Measurements from ENCODE around the gene SCN11A. TPM values are rescaled to one million over a fixed set of nuclear protein-coding genes. Genes with fewer than 3 reads are reported as not detected.

Gene SCN11A
- total RNA-seq, 1 experiment from 2014 or later = 0.05 TPM

DNA sequence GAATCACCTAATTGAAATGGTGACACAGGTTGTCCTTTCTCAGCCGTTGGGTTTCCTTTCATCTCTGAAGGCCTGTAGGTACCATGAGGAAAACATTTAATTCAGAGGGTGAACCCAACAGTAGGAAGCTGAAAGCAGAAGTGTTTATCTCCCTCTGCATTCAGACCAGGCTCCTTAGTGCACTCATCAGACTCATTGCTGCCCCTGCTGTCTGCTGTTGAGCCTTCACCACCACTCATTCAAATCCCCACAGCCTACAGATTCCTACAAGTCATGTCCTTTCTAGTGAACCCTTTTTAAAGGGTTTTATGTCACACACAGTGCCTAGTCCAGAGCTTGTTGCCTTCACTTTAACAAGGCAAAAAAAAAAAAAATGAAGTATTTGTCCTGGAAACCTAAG lies 13.5 kb upstream of the SCN11A start:
- ChIA-PET RAD21 (ENCODE audit: low non-redundant PET in 1 of 2, low total read pairs in 2 of 2, uncharacterized antibody in 2 of 2, unreplicated experiment in 2 of 2) (no interaction called here), CTCF (interaction anchor here (1.2 kb wide), 1 partner anchor 65 kb away, joined by 3 read pairs; no protein-coding TSS in a partner anchor), POLR2A (no interaction called here)
- no peaks in the 10 kb centered on the region for H3K9me2 ChIP-seq (ENCODE audit: insufficient read depth)
- peaks cover 0 to 7% of the 10 kb centered on the region in 2 experiments; a peak in 1 of 4 replicates for H3K36me3 ChIP-seq (ENCODE audit: control insufficient read depth in 1 of 2, insufficient read depth in 2 of 2, low read length in 2 of 2)
- no peaks in the 10 kb centered on the region for H3K9me3 ChIP-seq (ENCODE audit: control insufficient read depth in 1 of 2, insufficient read depth in 1 of 2, low read depth in 1 of 2, low read length in 2 of 2)
- H4K20me1 ChIP-seq (ENCODE audit: insufficient read depth) = no peaks in the 10 kb centered on the region
- H3K4me3 ChIP-seq (replicated peaks in 1 of 2; ENCODE audit: low read depth in 1 of 2, low read length in 2 of 2) = no peak overlapping the region
- H3K27me3 ChIP-seq (ENCODE audit: insufficient read depth, low read length) = no peaks in the 10 kb centered on the region
- H3K4me1 ChIP-seq (ENCODE audit: control insufficient read depth in 1 of 2, insufficient read depth in 2 of 2, low read length in 2 of 2) = no peaks in the 10 kb centered on the region
- BruUV-seq (replicated peaks) = no TSS peak
- H3K4me2 ChIP-seq (ENCODE audit: low read length) = no peak overlapping the region
- peak; percentile 99 for ATAC-seq
- peak; percentile 12 for DNase-seq (ENCODE audit: low read depth, low spot score)
- intact Hi-C loops (cut with micrococcal nuclease) = no loop called here
- TF ChIP-seq, protein P1, sequence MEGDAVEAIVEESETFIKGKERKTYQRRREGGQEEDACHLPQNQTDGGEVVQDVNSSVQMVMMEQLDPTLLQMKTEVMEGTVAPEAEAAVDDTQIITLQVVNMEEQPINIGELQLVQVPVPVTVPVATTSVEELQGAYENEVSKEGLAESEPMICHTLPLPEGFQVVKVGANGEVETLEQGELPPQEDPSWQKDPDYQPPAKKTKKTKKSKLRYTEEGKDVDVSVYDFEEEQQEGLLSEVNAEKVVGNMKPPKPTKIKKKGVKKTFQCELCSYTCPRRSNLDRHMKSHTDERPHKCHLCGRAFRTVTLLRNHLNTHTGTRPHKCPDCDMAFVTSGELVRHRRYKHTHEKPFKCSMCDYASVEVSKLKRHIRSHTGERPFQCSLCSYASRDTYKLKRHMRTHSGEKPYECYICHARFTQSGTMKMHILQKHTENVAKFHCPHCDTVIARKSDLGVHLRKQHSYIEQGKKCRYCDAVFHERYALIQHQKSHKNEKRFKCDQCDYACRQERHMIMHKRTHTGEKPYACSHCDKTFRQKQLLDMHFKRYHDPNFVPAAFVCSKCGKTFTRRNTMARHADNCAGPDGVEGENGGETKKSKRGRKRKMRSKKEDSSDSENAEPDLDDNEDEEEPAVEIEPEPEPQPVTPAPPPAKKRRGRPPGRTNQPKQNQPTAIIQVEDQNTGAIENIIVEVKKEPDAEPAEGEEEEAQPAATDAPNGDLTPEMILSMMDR (IDR thresholded peaks at IDR 0.05 in 2 of 3, conservative IDR thresholded peaks at IDR 0.05 in 1 of 3; ENCODE audit: borderline replicate concordance in 1 of 3, insufficient read depth in 1 of 3, low read depth in 2 of 3, low read length in 2 of 3) = peak in 2 of 3 experiments; percentile 52 to 59; a peak in 4 of 6 replicates
- no peak for TF ChIP-seq YY1 (IDR thresholded peaks at IDR 0.05; ENCODE audit: extremely low read depth, insufficient replicate concordance, low read depth, low read length)
- H3K79me2 ChIP-seq (ENCODE audit: insufficient read depth, low read length) = peaks cover 4% of the 10 kb centered on the region
- no peak overlapping the region for H3K9ac ChIP-seq (ENCODE audit: low read length)
- H2AFZ ChIP-seq (ENCODE audit: low read depth, low read length, poor library complexity, severe bottlenecking) = no peak overlapping the region
- H3K27ac ChIP-seq (ENCODE audit: low read depth, low read length) = no peak overlapping the region

DNA sequence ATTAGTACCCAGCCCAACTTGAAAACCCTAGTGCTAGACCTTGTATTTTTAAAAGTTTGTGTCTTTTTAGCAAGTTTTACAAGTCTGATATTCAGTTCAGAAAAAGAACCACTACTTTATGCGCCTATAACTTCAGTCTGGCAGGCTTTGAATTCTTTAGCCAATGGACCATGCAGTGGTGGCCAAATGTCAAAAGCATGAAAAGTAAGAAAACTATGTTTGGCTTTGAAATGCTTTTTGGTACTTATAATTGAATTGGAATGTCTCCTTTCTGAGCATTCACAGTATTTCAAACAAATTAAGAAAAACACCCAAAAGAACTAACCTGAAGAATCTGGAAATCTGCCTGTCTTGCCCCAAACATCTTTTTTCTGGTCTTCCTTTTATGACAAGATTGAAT lies 12.9 kb upstream of the SCN11A start:
- intact Hi-C loops (cut with micrococcal nuclease) = no loop called here
- H3K27ac ChIP-seq (ENCODE audit: low read depth, low read length) = no peak overlapping the region
- H3K4me3 ChIP-seq (replicated peaks in 1 of 2; ENCODE audit: low read depth in 1 of 2, low read length in 2 of 2) = no peak overlapping the region
- no peak overlapping the region for H2AFZ ChIP-seq (ENCODE audit: low read depth, low read length, poor library complexity, severe bottlenecking)
- H3K9ac ChIP-seq (ENCODE audit: low read length) = no peak overlapping the region
- DNase-seq (ENCODE audit: low read depth, low spot score) = no peak
- H3K9me3 ChIP-seq (ENCODE audit: control insufficient read depth in 1 of 2, insufficient read depth in 1 of 2, low read depth in 1 of 2, low read length in 2 of 2) = no peaks in the 10 kb centered on the region
- ChIA-PET POLR2A (no interaction called here), CTCF (no interaction called here), RAD21 (ENCODE audit: low non-redundant PET in 1 of 2, low total read pairs in 2 of 2, uncharacterized antibody in 2 of 2, unreplicated experiment in 2 of 2) (interaction anchor here in 1 of 2 experiments (0.7 kb wide), 1 partner anchor 224 kb away, joined by 3 read pairs; no protein-coding TSS in a partner anchor)
- no peaks in the 10 kb centered on the region for H3K27me3 ChIP-seq (ENCODE audit: insufficient read depth, low read length)
- no peak for ATAC-seq
- peaks cover 0 to 3% of the 10 kb centered on the region in 2 experiments; a peak in 1 of 4 replicates for H3K36me3 ChIP-seq (ENCODE audit: control insufficient read depth in 1 of 2, insufficient read depth in 2 of 2, low read length in 2 of 2)
- no peaks in the 10 kb centered on the region for H3K4me1 ChIP-seq (ENCODE audit: control insufficient read depth in 1 of 2, insufficient read depth in 2 of 2, low read length in 2 of 2)
- H3K9me2 ChIP-seq (ENCODE audit: insufficient read depth) = no peaks in the 10 kb centered on the region
- H4K20me1 ChIP-seq (ENCODE audit: insufficient read depth) = no peaks in the 10 kb centered on the region
- no peak overlapping the region for H3K4me2 ChIP-seq (ENCODE audit: low read length)
- no TSS peak for BruUV-seq (replicated peaks)
- H3K79me2 ChIP-seq (ENCODE audit: insufficient read depth, low read length) = peaks cover 4% of the 10 kb centered on the region
- no peak for TF ChIP-seq POLR2A (IDR thresholded peaks at IDR 0.05; ENCODE audit: borderline replicate concordance, extremely low read depth, insufficient read depth, insufficient read length)
- TF ChIP-seq YY1 (IDR thresholded peaks at IDR 0.05; ENCODE audit: extremely low read depth, insufficient replicate concordance, low read depth, low read length) = no peak
- TF ChIP-seq RAD21 (IDR thresholded peaks at IDR 0.05; ENCODE audit: low read depth) = no peak
- TF ChIP-seq, protein P2, sequence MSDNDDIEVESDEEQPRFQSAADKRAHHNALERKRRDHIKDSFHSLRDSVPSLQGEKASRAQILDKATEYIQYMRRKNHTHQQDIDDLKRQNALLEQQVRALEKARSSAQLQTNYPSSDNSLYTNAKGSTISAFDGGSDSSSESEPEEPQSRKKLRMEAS (IDR thresholded peaks at IDR 0.05) = no peak
- TF ChIP-seq SIN3A (IDR thresholded peaks at IDR 0.05; ENCODE audit: low read depth) = no peak
- TF ChIP-seq CBX3 (IDR thresholded peaks at IDR 0.05; ENCODE audit: low read depth) = no peak
- TF ChIP-seq, protein P3, sequence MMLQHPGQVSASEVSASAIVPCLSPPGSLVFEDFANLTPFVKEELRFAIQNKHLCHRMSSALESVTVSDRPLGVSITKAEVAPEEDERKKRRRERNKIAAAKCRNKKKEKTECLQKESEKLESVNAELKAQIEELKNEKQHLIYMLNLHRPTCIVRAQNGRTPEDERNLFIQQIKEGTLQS (IDR thresholded peaks at IDR 0.05) = no peak
- no peak for TF ChIP-seq EZH2phosphoT487 (IDR thresholded peaks at IDR 0.05; ENCODE audit: borderline replicate concordance)
- no peak for TF ChIP-seq ZFX (IDR thresholded peaks at IDR 0.05)
- no peak for TF ChIP-seq EZH2 (IDR thresholded peaks at IDR 0.05)
- no peak for TF ChIP-seq EGR1 (IDR thresholded peaks at IDR 0.05; ENCODE audit: low read depth)
- no peak for TF ChIP-seq FOSL1 (IDR thresholded peaks at IDR 0.05; ENCODE audit: low read depth)
- no peak for TF ChIP-seq TCF7L2 (IDR thresholded peaks at IDR 0.05; ENCODE audit: borderline replicate concordance, extremely low read depth, insufficient read depth, insufficient read length)
- TF ChIP-seq, protein P4, sequence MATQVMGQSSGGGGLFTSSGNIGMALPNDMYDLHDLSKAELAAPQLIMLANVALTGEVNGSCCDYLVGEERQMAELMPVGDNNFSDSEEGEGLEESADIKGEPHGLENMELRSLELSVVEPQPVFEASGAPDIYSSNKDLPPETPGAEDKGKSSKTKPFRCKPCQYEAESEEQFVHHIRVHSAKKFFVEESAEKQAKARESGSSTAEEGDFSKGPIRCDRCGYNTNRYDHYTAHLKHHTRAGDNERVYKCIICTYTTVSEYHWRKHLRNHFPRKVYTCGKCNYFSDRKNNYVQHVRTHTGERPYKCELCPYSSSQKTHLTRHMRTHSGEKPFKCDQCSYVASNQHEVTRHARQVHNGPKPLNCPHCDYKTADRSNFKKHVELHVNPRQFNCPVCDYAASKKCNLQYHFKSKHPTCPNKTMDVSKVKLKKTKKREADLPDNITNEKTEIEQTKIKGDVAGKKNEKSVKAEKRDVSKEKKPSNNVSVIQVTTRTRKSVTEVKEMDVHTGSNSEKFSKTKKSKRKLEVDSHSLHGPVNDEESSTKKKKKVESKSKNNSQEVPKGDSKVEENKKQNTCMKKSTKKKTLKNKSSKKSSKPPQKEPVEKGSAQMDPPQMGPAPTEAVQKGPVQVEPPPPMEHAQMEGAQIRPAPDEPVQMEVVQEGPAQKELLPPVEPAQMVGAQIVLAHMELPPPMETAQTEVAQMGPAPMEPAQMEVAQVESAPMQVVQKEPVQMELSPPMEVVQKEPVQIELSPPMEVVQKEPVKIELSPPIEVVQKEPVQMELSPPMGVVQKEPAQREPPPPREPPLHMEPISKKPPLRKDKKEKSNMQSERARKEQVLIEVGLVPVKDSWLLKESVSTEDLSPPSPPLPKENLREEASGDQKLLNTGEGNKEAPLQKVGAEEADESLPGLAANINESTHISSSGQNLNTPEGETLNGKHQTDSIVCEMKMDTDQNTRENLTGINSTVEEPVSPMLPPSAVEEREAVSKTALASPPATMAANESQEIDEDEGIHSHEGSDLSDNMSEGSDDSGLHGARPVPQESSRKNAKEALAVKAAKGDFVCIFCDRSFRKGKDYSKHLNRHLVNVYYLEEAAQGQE (IDR thresholded peaks at IDR 0.05; ENCODE audit: low read depth) = no peak
